HCT116 (cell line): ENCODE measurements around the gene DAGLB. TPM values are rescaled to one million over a fixed set of nuclear protein-coding genes. Genes with fewer than 3 reads are reported as not detected.
A peak's percentile ranks its signal among the peaks of the same experiment; 100 is the strongest.

Source experiments
- ATAC-seq: fragments of 200-7000 bp; cut with Tn5 transposase; 2 replicates; pipeline ENCODE4 v1.9.1; 2020; ENCODE audit warnings: mild to moderate bottlenecking, moderate library complexity
- BruUV-seq: library from RNA; stranded (reverse); fragments of 400-500 nt; replicated peaks from 2 replicates; lab custom pipeline; 2021; lab: Mats Ljungman, UMichigan
- CTCF ChIA-PET: fragments of 300-600 bp; sonication (Branson Sonifier 250); formaldehyde crosslinking; loops from one replicate; lab custom pipeline; 2021; ENCODE audit warnings: antibody characterized with exemption; lab: Charles Lee
- POLR2A ChIA-PET: fragments of 300-600, 350-600 bp; sonication (Branson Sonifier 250); formaldehyde crosslinking; loops from one replicate; lab custom pipeline; 2021; ENCODE audit warnings: antibody characterized with exemption; lab: Charles Lee
- RAD21 ChIA-PET, 2 experiments: fragments of 300-600 bp; sonication (Branson Sonifier 250); formaldehyde crosslinking; loops; one replicate each; lab custom pipeline; 2023; ENCODE audit warnings: low total read pairs in 2 of 2; ENCODE audit not compliant: uncharacterized antibody in 2 of 2, unreplicated experiment in 2 of 2, low non-redundant PET in 1 of 2; lab: Charles Lee
- DNase-seq: peaks from one replicate; pipeline ENCODE4 v3.0.0-alpha.2; 2010; ENCODE audit warnings: low read depth, low spot score
- H2AFZ ChIP-seq: fragments of 200-600 bp; shearing (Covaris generic), sonication (generic); 2 replicates; pipeline ENCODE4 v1.6.1; 2017; ENCODE audit warnings: low read depth, mixed run types, mixed read lengths, antibody characterized with exemption, low read length; ENCODE audit not compliant: poor library complexity, severe bottlenecking
- H3K27ac ChIP-seq: 2 replicates; pipeline ENCODE4 v1.5.1; 2012; ENCODE audit warnings: low read depth, low read length
- H3K27me3 ChIP-seq: fragments of 200-600 bp; sonication (generic); 2 replicates; pipeline ENCODE4 v1.6.1; 2016; ENCODE audit warnings: mixed run types, low read length, mixed read lengths; ENCODE audit not compliant: insufficient read depth
- H3K36me3 ChIP-seq, 2 experiments: fragments of 200-500 bp in 1 of 2; fragments of 200-600 bp in 1 of 2; sonication (Bioruptor generic) in 1 of 2; sonication (generic) in 1 of 2; 2 replicates each; pipeline versions ENCODE4 v1.5.1 to v1.6.1; 2014 to 2016; ENCODE audit warnings: low read length in 2 of 2, inconsistent platforms in 1 of 2, mixed read lengths in 1 of 2, mixed run types in 1 of 2; ENCODE audit not compliant: insufficient read depth in 2 of 2, control insufficient read depth in 1 of 2
- H3K4me1 ChIP-seq, 2 experiments: fragments of 200-600 bp in 1 of 2; sonication (generic) in 1 of 2; 2 replicates each; pipeline versions ENCODE4 v1.5.1 to v1.6.1; 2012 to 2017; ENCODE audit warnings: low read length in 2 of 2, inconsistent platforms in 1 of 2, mild to moderate bottlenecking in 1 of 2, mixed read lengths in 1 of 2, mixed run types in 1 of 2, moderate library complexity in 1 of 2; ENCODE audit not compliant: insufficient read depth in 2 of 2, control insufficient read depth in 1 of 2
- H3K4me2 ChIP-seq: fragments of 200-600 bp; sonication (generic); 2 replicates; pipeline ENCODE4 v1.6.1; 2017; ENCODE audit warnings: mixed run types, low read length, mixed read lengths
- H3K4me3 ChIP-seq, 2 experiments: fragments of 200-600 bp in 1 of 2; sonication (generic) in 1 of 2; replicated peaks in 1 of 2; 2 replicates each; pipeline ENCODE4 v1.5.1; 2011 to 2016; ENCODE audit warnings: low read length in 2 of 2, control low read depth in 1 of 2, low read depth in 1 of 2, mild to moderate bottlenecking in 1 of 2, mixed read lengths in 1 of 2, mixed run types in 1 of 2
- H3K79me2 ChIP-seq: fragments of 200-600 bp; sonication (generic); 2 replicates; pipeline ENCODE4 v1.6.1; 2017; ENCODE audit warnings: mild to moderate bottlenecking, mixed run types, low read length, moderate library complexity, mixed read lengths; ENCODE audit not compliant: insufficient read depth
- H3K9ac ChIP-seq: fragments of 200-600 bp; sonication (generic); 2 replicates; pipeline ENCODE4 v1.6.1; 2016; ENCODE audit warnings: low read length, mixed read lengths
- H3K9me2 ChIP-seq: fragments of 200-600 bp; sonication (generic), shearing (Covaris generic); 2 replicates; pipeline ENCODE4 v1.6.1; 2017; ENCODE audit warnings: mixed run types, mild to moderate bottlenecking, moderate library complexity; ENCODE audit not compliant: insufficient read depth
- H3K9me3 ChIP-seq, 2 experiments: fragments of 200-500 bp in 1 of 2; fragments of 200-600 bp in 1 of 2; sonication (Bioruptor generic) in 1 of 2; sonication (generic) in 1 of 2; 2 replicates each; pipeline ENCODE4 v1.6.1; 2014 to 2017; ENCODE audit warnings: low read length in 2 of 2, mixed read lengths in 2 of 2, inconsistent platforms in 1 of 2, low read depth in 1 of 2, mild to moderate bottlenecking in 1 of 2, mixed run types in 1 of 2, moderate library complexity in 1 of 2; ENCODE audit not compliant: control insufficient read depth in 1 of 2, insufficient read depth in 1 of 2
- H4K20me1 ChIP-seq: fragments of 200-600 bp; sonication (generic), shearing (Covaris generic); 2 replicates; pipeline ENCODE4 v1.6.1; 2017; ENCODE audit warnings: mixed run types, mild to moderate bottlenecking, moderate library complexity; ENCODE audit not compliant: insufficient read depth
- FOSL1 ChIP-seq: IDR thresholded peaks from 2 replicates; pipeline ENCODE4 v1.6.1; 2012; ENCODE audit warnings: low read depth
- intact Hi-C: fragments of 100-400 bp; cut with micrococcal nuclease; formaldehyde crosslinking; loops from 2 replicates; pipeline ENCODE4 v1.10.0; 2022
- total RNA-seq: library from RNA; stranded (reverse); gene quantifications from one replicate; pipeline ENCODE4 v1.2.1, GENCODE V29; 2021; ENCODE audit not compliant: unreplicated experiment

The DAGLB gene
- total RNA-seq, 1 experiment from 2014 or later, result 30.2 TPM

- no peaks in the 10 kb centered on the region for H3K36me3 ChIP-seq
- no peaks in the 10 kb centered on the region for H3K79me2 ChIP-seq
- H3K27ac ChIP-seq, result no peak overlapping the region
- no peak overlapping the region for H3K4me3 ChIP-seq
- no peak for TF ChIP-seq FOSL1
- H2AFZ ChIP-seq, result peak overlapping the region; percentile 5
- intact Hi-C loops, result no loop called here
- H3K27me3 ChIP-seq, result no peaks in the 10 kb centered on the region
- no peaks in the 10 kb centered on the region for H3K4me1 ChIP-seq
- ChIA-PET POLR2A (no interaction called here), CTCF (no interaction called here), RAD21 (no interaction called here)
- H3K9ac ChIP-seq, result no peak overlapping the region
- H3K9me3 ChIP-seq, result no peaks in the 10 kb centered on the region
- no peak overlapping the region for H3K4me2 ChIP-seq
- no peaks in the 10 kb centered on the region for H3K9me2 ChIP-seq
- DNase-seq, result no peak
- ATAC-seq, result no peak
- no TSS peak for BruUV-seq
- H4K20me1 ChIP-seq, result no peaks in the 10 kb centered on the region
Observed at GRCh38 chr7:6359734-6360133, 88.0 kb downstream of the DAGLB start.

Other genes starting within 250 kb of the DAGLB start
- 16.7 TPM for gene CYTH3, start 175.3 kb downstream of the DAGLB start, total RNA-seq
- 17.4 TPM for gene FAM220A, start 99.0 kb downstream of the DAGLB start, total RNA-seq
- 269 TPM for gene RAC1, start 73.4 kb downstream of the DAGLB start, total RNA-seq
- 123 TPM for gene KDELR2, start 36.2 kb upstream of the DAGLB start, total RNA-seq
- 3.2 TPM for gene GRID2IP, start 103.5 kb upstream of the DAGLB start, total RNA-seq
- gene ZDHHC4, start 129.5 kb upstream of the DAGLB start, total RNA-seq, result 59.3 TPM
- 24.3 TPM for gene INTS15, start 142.1 kb upstream of the DAGLB start, total RNA-seq
- 0.05 TPM for gene ZNF853, start 167.7 kb upstream of the DAGLB start, total RNA-seq
- gene ZNF316, start 189.4 kb upstream of the DAGLB start, total RNA-seq, result 25.0 TPM